Body of pancreas (tissue), 4 donors: ENCODE measurements around the gene SPHK2. TPM values are rescaled to one million over a fixed set of nuclear protein-coding genes. Genes with fewer than 3 reads are reported as not detected.

Experiments
- ATAC-seq: fragments of 150-250 bp; one replicate; pipeline ENCODE4 v1.9.1; 2016
- DNase-seq, 4 donors: peaks; one replicate each; pipeline ENCODE4 v3.0.0-alpha.2; 2019
- H3K27ac ChIP-seq, 4 donors: fragments of 200-600 bp; sonication (generic); 1 replicate in 3 of 4; 2 replicates in 1 of 4; pipeline versions ENCODE4 v1.5.1 to v1.6.1; 2016 to 2019; ENCODE audit warnings: mild to moderate bottlenecking in 1 of 4, mixed read lengths in 1 of 4, moderate library complexity in 1 of 4
- H3K27me3 ChIP-seq, 2 donors: fragments of 200-600 bp; sonication (generic); one replicate each; pipeline ENCODE4 v1.6.0; 2016; ENCODE audit warnings: mild to moderate bottlenecking in 1 of 2
- H3K36me3 ChIP-seq, 2 donors: fragments of 200-600 bp; sonication (generic); replicated peaks in 1 of 2; 2 replicates each; pipeline ENCODE4 v1.5.1; 2016; ENCODE audit warnings: low read depth in 2 of 2; ENCODE audit not compliant: insufficient read depth in 1 of 2
- H3K4me1 ChIP-seq: fragments of 200-600 bp; sonication (generic); one replicate; pipeline ENCODE4 v1.6.0; 2016
- H3K4me3 ChIP-seq, 2 donors: fragments of 200-600 bp; sonication (generic); 1 replicate in 1 of 2; 2 replicates in 1 of 2; pipeline ENCODE4 v1.5.1; 2016 to 2019
- H3K9me3 ChIP-seq, 3 donors: fragments of 200-600 bp; sonication (generic); 1 replicate in 2 of 3; 2 replicates in 1 of 3; pipeline ENCODE4 v1.5.1; 2016
- CTCF ChIP-seq, 7 experiments: fragments of 450-650 bp in 4 of 7; fragments of 200-600 bp in 3 of 7; sonication (generic) in 3 of 7; IDR thresholded peaks; one replicate each; pipeline ENCODE4 v1.5.1; 2016 to 2019; ENCODE audit warnings: antibody characterized with exemption in 7 of 7
- POLR2A ChIP-seq, 3 donors: fragments of 450-650 bp; IDR thresholded peaks; one replicate each; pipeline ENCODE4 v1.6.1; 2016; ENCODE audit warnings: antibody characterized with exemption in 3 of 3, mild to moderate bottlenecking in 2 of 3
- WGBS, 2 donors: methylation state at CpG; one replicate each; pipeline ENCODE4 v1.1.5; 2017; 5-methylcytosine and 5-hydroxymethylcytosine counted together
- intact Hi-C: fragments of 100-400 bp; cut with DNase I; formaldehyde crosslinking; loops from one replicate; pipeline ENCODE4 v1.15.1; 2023
- total RNA-seq, 2 donors: library from RNA; depleted of rRNA; stranded (reverse); fragments of >200 nt; gene quantifications; one replicate each; pipeline ENCODE4 v1.1.0, GENCODE V29; 2016

SPHK2 gene
- total RNA-seq, 2 donors from 2014 or later, result 8.3 to 37.6 TPM

- H3K27ac ChIP-seq, result no peak overlapping the region
- 80 to 87% methylated on average over 2 to 50 of the region's 50 CpGs for WGBS, 2 donors
- H3K9me3 ChIP-seq, result no peaks in the 10 kb centered on the region
- no peak overlapping the region for H3K4me3 ChIP-seq
- H3K27me3 ChIP-seq, result no peaks in the 10 kb centered on the region
- intact Hi-C loops, result no loop called here
- no peak for ATAC-seq
- DNase-seq, result no peak
- no peak for TF ChIP-seq POLR2A (IDR thresholded peaks at IDR 0.05)
- no peak for TF ChIP-seq CTCF (IDR thresholded peaks at IDR 0.05)
- peaks cover 11% of the 10 kb centered on the region for H3K4me1 ChIP-seq
- H3K36me3 ChIP-seq, result no peaks in the 10 kb centered on the region
Observed at GRCh38 chr19:48661711-48662090, 42.4 kb downstream of the SPHK2 start.

- Histone ChIP-seq H3K27me3 (no peaks in the 10 kb centered on the region), H3K27ac (no peak overlapping the region), H3K4me1 (peaks cover 11% of the 10 kb centered on the region), H3K4me3 (no peak overlapping the region), H3K9me3 (no peaks in the 10 kb centered on the region), H3K36me3 (no peaks in the 10 kb centered on the region)
- TF ChIP-seq CTCF (IDR thresholded peaks at IDR 0.05) (no peak), POLR2A (IDR thresholded peaks at IDR 0.05) (no peak)
- ATAC-seq (no peak), DNase-seq (no peak)
- intact Hi-C loops, result no loop called here
- WGBS, 2 donors, result 90 to 91% methylated on average over 4 of the region's 4 CpGs
Observed at GRCh38 chr19:48663667-48664066, 44.4 kb downstream of the SPHK2 start.

GRCh38 chr19:48664476-48664875, 45.2 kb downstream of the SPHK2 start:
- ATAC-seq (no peak), DNase-seq (no peak)
- Histone ChIP-seq H3K4me3 (no peak overlapping the region), H3K27me3 (no peaks in the 10 kb centered on the region), H3K9me3 (no peaks in the 10 kb centered on the region), H3K27ac (no peak overlapping the region), H3K36me3 (no peaks in the 10 kb centered on the region), H3K4me1 (peaks cover 11% of the 10 kb centered on the region)
- 89 to 100% methylated on average over 1 to 14 of the region's 14 CpGs for WGBS, 2 donors
- intact Hi-C loops, result no loop called here
- no peak for TF ChIP-seq POLR2A (IDR thresholded peaks at IDR 0.05)
- TF ChIP-seq CTCF (IDR thresholded peaks at IDR 0.05), result no peak

- Histone ChIP-seq H3K36me3 (no peaks in the 10 kb centered on the region), H3K27ac (no peak overlapping the region), H3K9me3 (no peaks in the 10 kb centered on the region), H3K27me3 (no peaks in the 10 kb centered on the region), H3K4me3 (no peak overlapping the region), H3K4me1 (peaks cover 9% of the 10 kb centered on the region)
- intact Hi-C loops, result no loop called here
- DNase-seq, result no peak
- no peak for TF ChIP-seq CTCF (IDR thresholded peaks at IDR 0.05)
- TF ChIP-seq POLR2A (IDR thresholded peaks at IDR 0.05), result no peak
- no peak for ATAC-seq
- 61 to 71% methylated on average over 5 to 6 of the region's 6 CpGs for WGBS, 2 donors
Observed at GRCh38 chr19:48665786-48666185, 46.5 kb downstream of the SPHK2 start.

- Histone ChIP-seq H3K36me3 (no peaks in the 10 kb centered on the region), H3K27ac (no peak overlapping the region), H3K4me1 (no peaks in the 10 kb centered on the region), H3K9me3 (no peaks in the 10 kb centered on the region), H3K27me3 (no peaks in the 10 kb centered on the region), H3K4me3 (no peak overlapping the region)
- intact Hi-C loops, result no loop called here
- 55% methylated on average over 3 of the region's 3 CpGs; no CpG with 5 or more reads in 1 of the 2 donors for WGBS, 2 donors
- ATAC-seq (no peak), DNase-seq (no peak)
- TF ChIP-seq CTCF (IDR thresholded peaks at IDR 0.05) (no peak), POLR2A (IDR thresholded peaks at IDR 0.05) (no peak)
Observed at GRCh38 chr19:48668332-48668731, 49.0 kb downstream of the SPHK2 start.
